ENCODE data around the gene SPANXA1. TPM values are rescaled to one million over a fixed set of nuclear protein-coding genes. Genes with fewer than 3 reads are reported as not detected.
"Not testable (repeated sequence)": the region's sequence is repeated elsewhere in the genome, so short reads cannot be mapped to it uniquely, and the experiment has no call there.

SPANXA1 gene, protein sequence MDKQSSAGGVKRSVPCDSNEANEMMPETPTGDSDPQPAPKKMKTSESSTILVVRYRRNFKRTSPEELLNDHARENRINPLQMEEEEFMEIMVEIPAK
- not detected in 2 replicates for total RNA-seq

DNA sequence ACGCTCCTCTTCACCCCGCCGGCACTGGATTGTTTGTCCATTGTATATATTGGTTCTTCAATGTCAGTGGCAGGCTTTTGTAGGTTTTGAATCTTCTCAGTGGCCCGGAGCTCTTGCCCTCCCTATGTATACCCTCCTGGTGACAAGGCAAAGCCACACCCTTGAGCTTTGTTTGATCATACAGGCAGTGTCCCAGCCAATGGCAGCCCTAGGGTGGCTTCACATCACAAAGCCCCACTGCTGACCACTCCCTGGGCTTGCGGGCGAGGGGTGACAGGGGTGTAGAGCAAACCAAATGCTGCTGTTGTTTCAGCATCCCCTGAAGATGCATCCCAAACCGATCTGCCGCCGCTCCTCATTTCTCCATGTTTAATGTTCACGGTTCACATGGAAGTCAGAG lies at the start of gene SPANXA1:
Gene SPANXA1, minus strand, starts transcription at position 101 of the 400 bp plus-strand sequence. Its CDS starts 60 bp downstream, at position 41.
- DNase-seq (ENCODE audit: extremely low read depth, low read depth, low spot score), result not testable (repeated sequence)

DNA sequence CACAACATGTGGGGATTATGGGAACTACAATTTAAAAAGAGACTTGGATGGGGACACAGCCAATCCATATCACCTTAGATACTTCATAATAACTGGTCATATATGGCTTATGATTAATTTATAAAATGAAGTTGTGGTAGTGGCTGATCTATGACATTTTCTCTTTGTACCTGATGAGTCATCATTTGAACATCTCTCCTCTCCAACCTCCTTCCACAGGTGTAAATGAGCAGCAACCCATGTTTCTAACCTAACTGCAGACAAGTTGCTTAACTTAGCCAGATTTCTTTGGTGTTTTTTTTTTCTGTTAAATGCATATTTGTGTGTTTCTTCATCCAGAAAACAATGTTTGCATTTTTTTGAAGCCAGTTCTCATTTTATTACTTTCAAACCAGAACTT lies 47.6 kb upstream of the SPANXA1 start:
- no peak for DNase-seq (ENCODE audit: extremely low read depth, low read depth, low spot score)

DNA sequence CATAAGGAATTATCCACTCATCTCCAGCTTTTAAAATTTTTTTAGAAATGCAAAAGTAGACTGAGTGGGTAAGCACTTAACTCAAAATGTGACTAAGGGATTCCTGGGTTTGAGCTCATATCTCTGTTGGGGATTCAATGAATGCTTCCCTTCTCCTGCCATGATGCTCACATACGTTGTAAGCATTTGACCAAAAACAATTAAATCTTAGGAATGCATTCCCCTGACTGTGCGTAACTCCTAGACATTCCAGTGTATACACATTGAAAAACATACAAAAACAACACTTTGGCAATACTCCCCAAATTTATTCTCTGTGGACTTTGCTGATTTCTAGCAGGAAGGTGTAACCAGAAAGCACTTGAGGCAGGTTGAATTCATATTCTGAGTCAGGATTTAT lies 34.8 kb upstream of the SPANXA1 start:
- no peak for DNase-seq (ENCODE audit: extremely low read depth, low read depth, low spot score)

DNA sequence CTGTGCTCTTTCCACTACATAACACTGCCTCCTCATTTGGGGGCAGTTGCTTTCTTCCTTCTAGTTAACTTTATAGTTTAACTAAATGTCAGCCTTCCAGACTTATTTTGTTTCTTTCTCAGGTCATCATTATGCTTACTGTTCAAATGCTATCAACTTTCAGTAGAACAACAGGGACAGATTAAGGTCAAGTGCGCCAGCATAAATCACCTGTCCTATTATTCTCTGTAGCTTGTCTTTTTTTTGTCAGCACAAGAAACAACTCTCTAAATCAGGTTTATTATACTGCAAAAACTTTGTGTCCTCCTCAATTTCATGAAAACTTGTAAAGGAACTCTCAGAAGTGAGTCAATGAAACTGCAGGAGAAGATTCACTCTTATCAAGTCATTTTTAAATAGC lies 24.6 kb upstream of the SPANXA1 start:
- DNase-seq (ENCODE audit: extremely low read depth, low read depth, low spot score), result no peak

DNA sequence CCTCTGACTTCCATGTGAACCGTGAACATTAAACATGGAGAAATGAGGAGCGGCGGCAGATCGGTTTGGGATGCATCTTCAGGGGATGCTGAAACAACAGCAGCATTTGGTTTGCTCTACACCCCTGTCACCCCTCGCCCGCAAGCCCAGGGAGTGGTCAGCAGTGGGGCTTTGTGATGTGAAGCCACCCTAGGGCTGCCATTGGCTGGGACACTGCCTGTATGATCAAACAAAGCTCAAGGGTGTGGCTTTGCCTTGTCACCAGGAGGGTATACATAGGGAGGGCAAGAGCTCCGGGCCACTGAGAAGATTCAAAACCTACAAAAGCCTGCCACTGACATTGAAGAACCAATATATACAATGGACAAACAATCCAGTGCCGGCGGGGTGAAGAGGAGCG lies 4.9 kb upstream of the SPANXA1 start, which contains the start of gene SPANXA2:
Gene SPANXA2, plus strand, starts transcription at position 301 of the 400 bp plus-strand sequence. Its CDS starts 60 bp downstream, at position 361.
- DNase-seq (ENCODE audit: extremely low read depth, low read depth, low spot score), result not testable (repeated sequence)

DNA sequence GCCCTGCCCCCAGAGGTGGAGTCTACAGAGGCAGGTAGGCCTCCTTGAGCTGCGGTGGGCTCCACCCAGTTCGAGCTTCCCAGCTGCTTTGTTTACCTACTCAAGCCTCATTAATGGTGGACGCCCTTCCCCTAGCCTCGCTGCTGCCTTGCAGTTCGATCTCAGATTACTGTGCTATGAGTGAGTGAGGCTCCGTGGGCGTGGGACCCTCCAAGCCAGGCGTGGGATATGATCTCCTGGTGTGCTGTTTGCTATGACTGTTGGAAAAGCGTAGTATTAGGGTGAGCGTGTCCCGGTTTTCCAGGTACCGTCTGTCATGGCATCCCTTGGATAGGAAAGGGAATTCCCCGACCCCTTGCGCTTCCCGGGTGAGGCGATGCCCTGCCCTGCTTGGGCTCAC lies 42.0 kb downstream of the SPANXA1 start:
- DNase-seq (ENCODE audit: extremely low read depth, low read depth, low spot score), result not testable (repeated sequence)

Other genes starting within 250 kb of the SPANXA1 start
- gene SPANXA2, start 5.0 kb upstream of the SPANXA1 start, total RNA-seq, result not detected in 2 replicates
- gene SPANXD, start 114.0 kb upstream of the SPANXA1 start, total RNA-seq, result not detected in 2 replicates

All from glomerular endothelial cell (primary cell).